Choroid plexus epithelial cell (primary cell): ENCODE results near the gene SPACA7.

Experiments
- DNase-seq: peaks from one replicate; pipeline ENCODE4 v3.0.0-alpha.2; 2010; ENCODE audit warnings: low read depth
- H3K4me3 ChIP-seq: 2 replicates; pipeline ENCODE4 v1.5.1; 2011; ENCODE audit warnings: low read depth, mild to moderate bottlenecking, control low read depth, low read length, moderate library complexity
- TF ChIP-seq, protein P1 (sequence below): conservative IDR thresholded peaks from 2 replicates; pipeline ENCODE4 v1.5.1; 2011; ENCODE audit warnings: low read depth, mild to moderate bottlenecking, control low read depth, inconsistent platforms, low read length, moderate library complexity

SPACA7 gene

DNA sequence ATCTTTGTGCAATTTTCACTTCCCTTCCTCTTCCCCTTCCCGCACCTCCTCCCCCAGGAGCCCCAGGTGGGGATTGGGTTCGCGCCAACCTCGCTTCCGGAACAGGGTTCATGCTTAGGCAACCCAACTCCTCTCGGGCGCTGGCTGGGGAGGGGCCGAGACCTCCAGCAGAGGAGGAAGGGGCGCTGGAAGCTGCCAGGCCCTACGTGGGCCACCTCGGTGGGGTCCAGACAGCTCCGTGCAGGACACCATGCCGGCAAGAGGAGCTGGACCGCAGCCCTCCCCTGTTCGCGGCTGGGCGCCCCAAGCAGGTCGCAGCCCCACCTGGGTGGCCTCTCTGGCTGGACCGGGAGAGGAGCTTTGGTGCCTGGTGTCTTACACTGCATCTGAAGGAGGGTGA, 91.1 kb downstream of the SPACA7 start:
- no peak for DNase-seq
- TF ChIP-seq, protein P1, sequence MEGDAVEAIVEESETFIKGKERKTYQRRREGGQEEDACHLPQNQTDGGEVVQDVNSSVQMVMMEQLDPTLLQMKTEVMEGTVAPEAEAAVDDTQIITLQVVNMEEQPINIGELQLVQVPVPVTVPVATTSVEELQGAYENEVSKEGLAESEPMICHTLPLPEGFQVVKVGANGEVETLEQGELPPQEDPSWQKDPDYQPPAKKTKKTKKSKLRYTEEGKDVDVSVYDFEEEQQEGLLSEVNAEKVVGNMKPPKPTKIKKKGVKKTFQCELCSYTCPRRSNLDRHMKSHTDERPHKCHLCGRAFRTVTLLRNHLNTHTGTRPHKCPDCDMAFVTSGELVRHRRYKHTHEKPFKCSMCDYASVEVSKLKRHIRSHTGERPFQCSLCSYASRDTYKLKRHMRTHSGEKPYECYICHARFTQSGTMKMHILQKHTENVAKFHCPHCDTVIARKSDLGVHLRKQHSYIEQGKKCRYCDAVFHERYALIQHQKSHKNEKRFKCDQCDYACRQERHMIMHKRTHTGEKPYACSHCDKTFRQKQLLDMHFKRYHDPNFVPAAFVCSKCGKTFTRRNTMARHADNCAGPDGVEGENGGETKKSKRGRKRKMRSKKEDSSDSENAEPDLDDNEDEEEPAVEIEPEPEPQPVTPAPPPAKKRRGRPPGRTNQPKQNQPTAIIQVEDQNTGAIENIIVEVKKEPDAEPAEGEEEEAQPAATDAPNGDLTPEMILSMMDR, result no peak
- H3K4me3 ChIP-seq, result no peak overlapping the region

DNA sequence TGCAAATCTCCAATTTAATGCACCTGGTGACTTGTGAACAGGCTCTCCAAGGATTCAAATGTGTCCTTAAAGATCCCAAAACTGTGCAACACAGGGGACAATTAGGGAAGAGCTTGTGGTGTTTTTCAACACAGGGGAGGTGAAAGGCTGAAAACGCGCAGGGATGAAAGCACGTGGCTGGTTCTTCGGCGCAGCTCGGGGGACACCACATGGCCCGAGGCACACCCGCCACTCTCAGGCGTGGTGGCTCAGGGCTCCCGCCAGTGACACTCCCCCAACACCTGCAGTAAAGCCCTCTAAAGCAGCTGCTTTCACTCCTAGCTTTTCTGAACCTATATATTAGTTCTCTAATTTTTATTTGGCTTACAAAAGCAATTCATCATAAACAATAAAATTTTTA, 91.9 kb downstream of the SPACA7 start:
- no peak for DNase-seq
- no peak overlapping the region for H3K4me3 ChIP-seq
- TF ChIP-seq, protein P1, result no peak

- TF ChIP-seq, protein P1, result no peak
- no peak overlapping the region for H3K4me3 ChIP-seq
- DNase-seq, result no peak
These were observed 93.1 kb downstream of the SPACA7 start for GRCh38 chr13:112469071-112469745.

GRCh38 chr13:112473818-112474217, 97.7 kb downstream of the SPACA7 start:
- no peak for DNase-seq
- TF ChIP-seq, protein P1, result no peak
- H3K4me3 ChIP-seq, result no peak overlapping the region

DNA sequence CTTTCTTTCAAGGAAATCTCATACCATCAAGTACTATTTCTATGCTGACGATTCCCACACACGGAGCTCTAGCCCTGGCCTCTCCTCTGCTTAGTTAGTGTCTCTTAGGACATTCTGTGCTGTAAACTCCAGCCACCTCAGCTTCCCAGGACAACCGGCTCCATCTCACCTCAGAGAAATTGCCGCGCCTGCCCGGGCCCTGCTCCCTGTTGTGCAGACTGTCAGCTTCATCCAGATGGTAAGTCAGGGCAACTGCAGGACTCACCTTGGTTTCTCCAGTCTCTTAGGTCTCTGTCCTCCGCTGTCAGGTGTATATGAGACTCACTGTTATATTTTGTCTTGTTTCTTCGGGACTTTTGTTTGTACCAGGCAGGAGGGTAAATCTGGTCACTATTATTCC, 98.7 kb downstream of the SPACA7 start:
- TF ChIP-seq, protein P1, result no peak
- no peak for DNase-seq
- H3K4me3 ChIP-seq, result no peak overlapping the region

DNA sequence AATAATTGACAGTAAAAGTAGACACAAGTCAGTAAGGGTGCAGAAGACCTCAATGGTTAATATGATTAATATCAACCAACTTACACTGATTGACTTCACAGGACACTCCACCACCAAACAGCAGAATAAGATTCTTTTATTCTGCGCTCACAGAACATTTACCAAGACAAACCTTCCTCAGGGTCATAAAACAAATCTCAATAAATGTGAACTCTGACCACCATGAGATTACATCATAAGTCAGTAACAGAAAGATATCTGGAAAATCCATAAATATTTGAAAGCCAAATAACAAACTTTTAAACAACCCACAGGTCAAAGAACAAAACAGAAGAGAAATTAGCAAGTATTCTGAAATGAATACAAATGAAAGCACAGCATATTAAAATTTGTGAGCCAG, 99.7 kb downstream of the SPACA7 start:
- no peak overlapping the region for H3K4me3 ChIP-seq
- TF ChIP-seq, protein P1, result no peak
- DNase-seq, result no peak

- no peak for DNase-seq
- H3K4me3 ChIP-seq, result no peak overlapping the region
- TF ChIP-seq, protein P1, result no peak
These were observed 101.0 kb downstream of the SPACA7 start for GRCh38 chr13:112477070-112477619.
